NCI-H2107 (cell line): Measurements from ENCODE around the gene SLC9A3.

Experiments
- DNase-seq: peaks from one replicate; lab custom pipeline; 2025; lab: John Stamatoyannopoulos, UW

Gene SLC9A3

GRCh38 chr5:504326-505154, 19.7 kb downstream of the SLC9A3 start:
- DNase-seq = no peak

GRCh38 chr5:502325-503079, 21.7 kb downstream of the SLC9A3 start:
- no peak for DNase-seq

GRCh38 chr5:501831-502184, 22.4 kb downstream of the SLC9A3 start:
- DNase-seq = no peak

- no peak for DNase-seq
Measured at GRCh38 chr5:501105-501830, 23.0 kb downstream of the SLC9A3 start.

GRCh38 chr5:500491-500890, 23.8 kb downstream of the SLC9A3 start:
- no peak for DNase-seq

- no peak for DNase-seq
Measured at GRCh38 chr5:499233-500209, 24.7 kb downstream of the SLC9A3 start.

- no peak for DNase-seq
Measured at GRCh38 chr5:497871-498509, 26.3 kb downstream of the SLC9A3 start.

GRCh38 chr5:497090-497700, 27.1 kb downstream of the SLC9A3 start:
- DNase-seq = no peak

DNA sequence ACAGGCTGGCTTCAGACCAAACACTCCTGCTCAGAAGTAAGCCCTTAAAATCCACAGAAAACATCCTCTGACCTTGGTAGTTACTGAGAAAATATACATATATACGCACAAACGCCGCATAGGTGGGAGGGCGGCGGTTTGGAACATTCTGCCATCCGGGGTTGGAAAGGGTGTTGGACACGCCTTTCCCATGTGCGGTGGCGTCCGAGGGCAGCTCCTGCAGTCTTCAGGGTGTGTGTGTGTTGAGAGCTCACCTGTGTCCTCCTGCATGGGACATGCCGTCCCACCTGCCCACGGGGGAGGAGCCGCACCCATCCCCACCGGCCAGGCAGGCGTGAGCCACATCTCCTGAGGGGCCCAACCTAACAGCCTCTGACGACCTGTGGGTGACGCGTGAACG, 28.2 kb downstream of the SLC9A3 start:
- no peak for DNase-seq

DNA sequence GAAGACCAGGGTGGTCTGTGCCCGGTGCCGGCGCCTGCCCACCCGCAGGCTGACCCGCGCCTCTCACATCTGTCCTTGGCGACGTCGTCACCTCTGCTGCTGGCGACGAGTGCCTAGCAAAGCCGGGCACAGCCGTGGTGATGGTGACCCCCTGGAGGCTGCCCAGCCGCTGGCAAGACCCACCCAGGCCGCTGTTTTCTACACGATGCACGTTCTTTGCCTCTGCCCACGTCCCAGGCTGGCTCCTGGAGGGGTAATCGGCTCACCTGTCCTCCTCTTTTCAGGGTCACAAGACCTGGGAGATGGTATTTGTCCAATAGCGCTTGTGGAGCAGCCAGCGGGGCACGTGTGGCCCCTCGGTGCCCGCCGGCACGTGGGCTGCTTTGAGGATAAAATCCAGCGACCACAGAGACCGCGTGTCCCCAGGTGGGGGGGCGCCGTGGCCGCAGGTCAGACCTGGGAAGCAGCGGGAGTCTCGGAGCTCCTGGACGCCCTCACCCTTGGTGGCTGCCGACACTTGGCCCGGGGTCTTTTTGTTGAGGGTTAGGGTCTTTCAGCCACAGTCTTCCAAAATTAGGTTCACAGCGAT, 29.5 kb downstream of the SLC9A3 start:
- no peak for DNase-seq

- DNase-seq = no peak
Measured at GRCh38 chr5:493758-494157, 30.5 kb downstream of the SLC9A3 start.

DNA sequence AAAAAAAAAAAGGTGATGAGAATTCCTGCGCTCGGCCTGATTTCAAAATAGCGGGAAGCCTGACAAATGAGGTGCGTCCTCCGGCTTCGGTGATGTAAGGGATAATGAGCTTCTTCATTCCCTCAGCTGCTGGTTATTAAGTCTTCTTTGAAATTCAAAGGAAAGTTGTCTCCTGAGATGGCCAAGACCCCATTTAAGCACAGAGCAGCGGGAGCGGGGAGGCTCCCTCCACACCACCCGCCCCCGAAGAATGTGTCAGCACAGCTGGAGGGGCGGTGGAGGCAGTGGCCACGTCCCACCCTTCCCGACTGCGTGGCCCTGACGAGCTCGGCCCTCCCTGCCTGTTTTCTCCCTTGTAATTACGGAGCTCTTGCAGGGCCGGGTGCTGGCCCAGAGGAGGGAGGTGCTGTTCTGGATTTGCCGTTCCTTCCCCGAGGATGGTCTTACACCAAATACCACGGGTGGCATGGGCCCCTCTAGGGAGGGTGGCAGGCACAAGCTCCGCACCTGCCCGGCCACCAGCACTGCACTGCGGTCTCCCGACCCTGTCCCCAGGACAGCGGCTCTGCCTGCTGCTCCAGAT, 31.0 kb downstream of the SLC9A3 start:
- DNase-seq = no peak

DNA sequence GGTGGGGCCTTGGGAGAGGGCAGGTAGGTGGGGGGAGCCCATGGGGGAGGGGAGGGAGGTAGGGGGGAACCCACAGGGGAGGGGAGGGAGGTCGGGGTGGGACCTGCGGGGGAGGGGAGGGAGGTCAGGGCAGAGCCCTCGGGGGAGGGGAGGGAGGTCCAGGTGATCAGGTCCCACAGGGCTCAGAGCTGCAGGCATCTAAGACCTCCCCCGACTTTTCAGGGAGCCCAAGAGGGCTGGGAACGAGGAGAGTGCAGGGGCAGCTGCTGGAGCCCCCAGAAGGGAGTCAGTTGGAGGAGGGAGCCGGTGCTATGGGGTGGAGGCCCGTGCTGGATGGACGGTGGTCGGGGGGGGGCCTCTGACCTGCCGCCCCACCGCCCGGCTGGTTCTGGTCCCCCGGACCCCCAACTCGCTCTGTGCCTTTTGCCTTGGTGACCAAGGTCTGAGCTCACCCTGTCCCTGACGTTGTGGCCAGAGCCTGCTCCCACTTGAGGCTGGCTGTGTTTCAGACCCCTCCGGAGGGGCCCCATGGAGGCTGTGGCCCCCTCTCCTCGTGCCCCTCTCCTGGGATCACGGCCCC, 31.8 kb downstream of the SLC9A3 start:
- no peak for DNase-seq

- DNase-seq = no peak
Measured at GRCh38 chr5:491856-492155, 32.4 kb downstream of the SLC9A3 start.

DNA sequence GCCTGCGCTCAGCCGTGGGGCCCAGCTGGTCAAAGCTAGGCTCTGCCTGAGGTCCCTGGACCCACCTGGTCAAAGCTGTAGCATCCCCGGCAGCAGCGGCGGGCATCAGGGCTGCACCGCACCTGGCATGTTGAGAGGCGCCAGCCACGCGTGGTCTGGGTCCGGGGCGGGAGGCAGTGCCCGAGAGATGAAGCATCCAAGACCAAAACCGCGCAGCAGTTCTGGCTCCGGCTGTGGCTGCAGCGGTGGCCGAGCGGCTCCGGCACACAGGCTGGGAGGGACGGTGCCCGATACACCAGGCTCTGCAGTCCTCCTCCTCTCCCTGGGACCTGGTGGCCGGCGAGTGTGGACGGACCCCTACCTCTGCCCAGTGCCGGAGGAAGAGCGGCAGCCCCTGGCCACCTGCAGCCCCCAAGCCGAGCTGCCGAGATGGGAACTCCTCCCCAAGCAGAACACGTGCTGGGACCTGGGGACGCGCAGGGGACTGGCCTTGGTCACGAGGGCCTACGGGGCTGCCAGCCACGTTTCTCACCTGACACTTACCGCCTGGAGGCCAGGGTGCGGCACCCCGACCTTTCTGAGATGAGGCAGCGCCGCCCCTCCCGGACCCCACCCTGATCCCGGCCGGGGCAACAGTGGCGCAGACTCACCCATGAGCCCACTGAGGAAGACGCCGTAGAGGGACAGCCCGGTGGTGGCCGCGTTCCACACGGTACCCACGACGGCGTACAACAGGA, 33.0 kb downstream of the SLC9A3 start:
- DNase-seq = no peak

DNA sequence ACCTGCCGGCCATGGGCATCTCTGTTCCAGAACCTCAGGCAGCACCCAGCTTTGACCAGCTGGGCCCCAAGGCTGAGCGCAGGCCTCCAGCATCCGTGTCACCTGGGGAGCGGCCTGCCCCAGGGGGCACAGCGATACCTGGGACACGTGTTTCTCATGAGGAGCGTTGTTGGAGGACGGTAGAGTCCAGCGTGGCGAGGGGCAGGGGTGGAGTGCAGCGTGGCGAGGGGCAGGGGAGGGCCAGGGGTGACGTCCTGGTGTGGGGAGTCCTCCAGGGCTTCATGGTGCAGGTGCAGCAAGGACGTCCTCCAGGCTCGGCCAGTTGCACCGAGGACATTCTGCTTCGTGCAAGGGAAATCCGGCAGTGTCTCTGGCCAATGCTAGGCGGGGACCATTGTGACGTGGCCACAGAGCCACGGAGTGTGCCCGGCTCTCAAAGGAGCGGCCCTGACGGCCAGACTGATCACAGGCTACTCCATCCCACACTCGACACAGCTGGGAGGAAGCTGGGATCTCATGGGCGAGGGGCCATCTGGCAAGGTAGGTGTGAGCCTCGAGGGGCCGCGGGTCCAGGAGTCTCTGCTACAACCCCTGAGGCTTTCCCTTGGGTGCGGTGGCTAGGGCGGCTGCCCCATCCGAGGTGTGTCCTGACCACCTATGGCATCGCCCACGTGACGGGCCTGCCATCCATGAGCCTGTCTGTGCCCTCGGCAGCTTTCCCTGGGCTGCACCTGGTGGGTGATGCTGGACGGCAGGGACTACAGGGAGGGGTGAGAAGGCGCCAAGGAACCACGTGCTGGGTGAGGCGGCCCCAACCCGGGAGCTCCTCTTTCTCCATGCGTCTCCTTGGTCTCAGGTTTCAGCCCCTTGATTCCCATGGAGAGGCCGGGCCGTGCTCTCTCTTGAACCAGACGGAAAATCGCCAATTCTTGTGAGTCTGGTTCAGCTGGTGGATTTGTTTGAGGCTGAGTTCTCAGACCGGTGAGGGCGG, 33.8 kb downstream of the SLC9A3 start:
- DNase-seq = peak; percentile 69

DNA sequence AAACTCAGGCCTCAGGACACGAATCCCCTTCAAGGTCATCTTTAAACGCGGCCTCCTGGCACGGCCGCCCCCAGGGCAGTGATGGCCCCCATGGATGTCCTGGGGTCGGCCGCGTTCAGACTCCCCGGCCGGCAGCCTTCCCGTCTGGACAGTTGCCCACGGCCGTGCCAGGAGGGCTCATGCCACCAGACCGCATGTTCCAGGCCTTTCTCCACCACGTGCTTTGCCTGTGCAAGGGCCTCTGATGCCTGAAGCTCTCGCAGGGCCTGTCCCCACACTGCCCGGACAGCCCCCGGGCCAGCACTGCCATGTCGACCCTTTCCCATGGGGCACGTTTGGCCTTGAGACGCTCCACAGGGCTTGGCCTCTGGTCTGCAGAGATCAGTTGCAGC, 34.6 kb downstream of the SLC9A3 start:
- DNase-seq = no peak
